ENCODE measurements around the gene PHTF2.
"Not testable (repeated sequence)": the region's sequence is repeated elsewhere in the genome, so short reads cannot be mapped to it uniquely, and the experiment has no call there.

- TF ChIP-seq CTCF (IDR thresholded peaks at IDR 0.05; ENCODE audit: insufficient read depth, low read depth, low read length); EZH2 (IDR thresholded peaks at IDR 0.05; ENCODE audit: insufficient read depth, low read length): not testable (repeated sequence)
Measured at GRCh38 chr7:77873416-77874327, 75.1 kb downstream of the PHTF2 start.

Data from astrocyte (in vitro differentiated cells and primary cell).